ENCODE measurements around the gene MEFV. TPM values are rescaled to one million over a fixed set of nuclear protein-coding genes. Genes with fewer than 3 reads are reported as not detected.

Gene MEFV
- total and polyA plus RNA-seq, 2 of the 13 experiments (the other 11 are each of a cell fraction or from before 2014, with no cell fraction given): 0.22 TPM; not detected in 1

DNA sequence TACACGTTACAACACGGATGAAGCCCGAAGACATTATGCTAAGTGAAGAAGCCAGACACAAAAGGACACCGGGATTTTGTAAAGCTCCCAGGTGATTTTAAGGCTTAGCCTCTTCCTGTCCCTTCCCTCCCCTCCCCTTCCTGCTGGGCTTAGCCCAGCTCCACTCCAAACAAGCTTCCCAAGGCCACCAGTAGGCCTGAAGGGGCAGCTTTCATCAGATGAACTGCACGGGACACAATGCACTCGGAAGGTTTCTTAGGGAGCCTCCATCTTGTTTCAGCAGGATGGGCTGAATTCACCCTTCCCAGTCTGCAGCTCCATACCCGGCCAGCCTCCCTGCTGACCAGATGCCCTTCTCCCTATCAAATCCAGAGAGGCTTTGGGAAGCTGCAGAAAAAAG, 10.4 kb downstream of the MEFV start (continued):
- TF ChIP-seq ZZZ3 (CRISPR knock-in tag; IDR thresholded peaks at IDR 0.05; ENCODE audit: borderline replicate concordance) (no peak), MAFG (CRISPR knock-in tag; IDR thresholded peaks at IDR 0.05) (no peak), NFYC (CRISPR knock-in tag; IDR thresholded peaks at IDR 0.05) (no peak), HNF4A (CRISPR knock-in tag; IDR thresholded peaks at IDR 0.05) (peak; percentile 11; the same call in 1 of the 2 replicates), NR2F6 (IDR thresholded peaks at IDR 0.05) (no peak), NR2F6 (CRISPR knock-in tag; IDR thresholded peaks at IDR 0.05) (no peak), FOXC1 (CRISPR knock-in tag; IDR thresholded peaks at IDR 0.05; ENCODE audit: borderline replicate concordance) (no peak), ZNF747 (CRISPR knock-in tag; IDR thresholded peaks at IDR 0.05; ENCODE audit: borderline replicate concordance) (no peak), ELF1 (CRISPR knock-in tag; IDR thresholded peaks at IDR 0.05) (no peak), FOXA3 (CRISPR knock-in tag; IDR thresholded peaks at IDR 0.05) (no peak), HOXA3 (CRISPR knock-in tag; IDR thresholded peaks at IDR 0.05) (0 out of 2 replicates have a peak, but pooled peaks have one; percentile 28), YY1 (IDR thresholded peaks at IDR 0.05; ENCODE audit: insufficient read depth, insufficient replicate concordance, low read depth, low read length) (peak; percentile 59), CBX1 (IDR thresholded peaks at IDR 0.05; ENCODE audit: low read depth) (no peak)
- TF ChIP-seq, protein P1, sequence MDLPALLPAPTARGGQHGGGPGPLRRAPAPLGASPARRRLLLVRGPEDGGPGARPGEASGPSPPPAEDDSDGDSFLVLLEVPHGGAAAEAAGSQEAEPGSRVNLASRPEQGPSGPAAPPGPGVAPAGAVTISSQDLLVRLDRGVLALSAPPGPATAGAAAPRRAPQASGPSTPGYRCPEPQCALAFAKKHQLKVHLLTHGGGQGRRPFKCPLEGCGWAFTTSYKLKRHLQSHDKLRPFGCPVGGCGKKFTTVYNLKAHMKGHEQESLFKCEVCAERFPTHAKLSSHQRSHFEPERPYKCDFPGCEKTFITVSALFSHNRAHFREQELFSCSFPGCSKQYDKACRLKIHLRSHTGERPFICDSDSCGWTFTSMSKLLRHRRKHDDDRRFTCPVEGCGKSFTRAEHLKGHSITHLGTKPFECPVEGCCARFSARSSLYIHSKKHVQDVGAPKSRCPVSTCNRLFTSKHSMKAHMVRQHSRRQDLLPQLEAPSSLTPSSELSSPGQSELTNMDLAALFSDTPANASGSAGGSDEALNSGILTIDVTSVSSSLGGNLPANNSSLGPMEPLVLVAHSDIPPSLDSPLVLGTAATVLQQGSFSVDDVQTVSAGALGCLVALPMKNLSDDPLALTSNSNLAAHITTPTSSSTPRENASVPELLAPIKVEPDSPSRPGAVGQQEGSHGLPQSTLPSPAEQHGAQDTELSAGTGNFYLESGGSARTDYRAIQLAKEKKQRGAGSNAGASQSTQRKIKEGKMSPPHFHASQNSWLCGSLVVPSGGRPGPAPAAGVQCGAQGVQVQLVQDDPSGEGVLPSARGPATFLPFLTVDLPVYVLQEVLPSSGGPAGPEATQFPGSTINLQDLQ (CRISPR knock-in tag; IDR thresholded peaks at IDR 0.05): no peak
- TF ChIP-seq, protein P2, sequence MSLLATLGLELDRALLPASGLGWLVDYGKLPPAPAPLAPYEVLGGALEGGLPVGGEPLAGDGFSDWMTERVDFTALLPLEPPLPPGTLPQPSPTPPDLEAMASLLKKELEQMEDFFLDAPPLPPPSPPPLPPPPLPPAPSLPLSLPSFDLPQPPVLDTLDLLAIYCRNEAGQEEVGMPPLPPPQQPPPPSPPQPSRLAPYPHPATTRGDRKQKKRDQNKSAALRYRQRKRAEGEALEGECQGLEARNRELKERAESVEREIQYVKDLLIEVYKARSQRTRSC (CRISPR knock-in tag; IDR thresholded peaks at IDR 0.05; ENCODE audit: low read depth): no peak
- TF ChIP-seq, protein P3, sequence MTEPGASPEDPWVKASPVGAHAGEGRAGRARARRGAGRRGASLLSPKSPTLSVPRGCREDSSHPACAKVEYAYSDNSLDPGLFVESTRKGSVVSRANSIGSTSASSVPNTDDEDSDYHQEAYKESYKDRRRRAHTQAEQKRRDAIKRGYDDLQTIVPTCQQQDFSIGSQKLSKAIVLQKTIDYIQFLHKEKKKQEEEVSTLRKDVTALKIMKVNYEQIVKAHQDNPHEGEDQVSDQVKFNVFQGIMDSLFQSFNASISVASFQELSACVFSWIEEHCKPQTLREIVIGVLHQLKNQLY (CRISPR knock-in tag; IDR thresholded peaks at IDR 0.05): no peak
- TF ChIP-seq, protein P4, sequence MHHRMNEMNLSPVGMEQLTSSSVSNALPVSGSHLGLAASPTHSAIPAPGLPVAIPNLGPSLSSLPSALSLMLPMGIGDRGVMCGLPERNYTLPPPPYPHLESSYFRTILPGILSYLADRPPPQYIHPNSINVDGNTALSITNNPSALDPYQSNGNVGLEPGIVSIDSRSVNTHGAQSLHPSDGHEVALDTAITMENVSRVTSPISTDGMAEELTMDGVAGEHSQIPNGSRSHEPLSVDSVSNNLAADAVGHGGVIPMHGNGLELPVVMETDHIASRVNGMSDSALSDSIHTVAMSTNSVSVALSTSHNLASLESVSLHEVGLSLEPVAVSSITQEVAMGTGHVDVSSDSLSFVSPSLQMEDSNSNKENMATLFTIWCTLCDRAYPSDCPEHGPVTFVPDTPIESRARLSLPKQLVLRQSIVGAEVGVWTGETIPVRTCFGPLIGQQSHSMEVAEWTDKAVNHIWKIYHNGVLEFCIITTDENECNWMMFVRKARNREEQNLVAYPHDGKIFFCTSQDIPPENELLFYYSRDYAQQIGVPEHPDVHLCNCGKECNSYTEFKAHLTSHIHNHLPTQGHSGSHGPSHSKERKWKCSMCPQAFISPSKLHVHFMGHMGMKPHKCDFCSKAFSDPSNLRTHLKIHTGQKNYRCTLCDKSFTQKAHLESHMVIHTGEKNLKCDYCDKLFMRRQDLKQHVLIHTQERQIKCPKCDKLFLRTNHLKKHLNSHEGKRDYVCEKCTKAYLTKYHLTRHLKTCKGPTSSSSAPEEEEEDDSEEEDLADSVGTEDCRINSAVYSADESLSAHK (CRISPR knock-in tag; IDR thresholded peaks at IDR 0.05; ENCODE audit: borderline replicate concordance): no peak
- TF ChIP-seq, protein P5, sequence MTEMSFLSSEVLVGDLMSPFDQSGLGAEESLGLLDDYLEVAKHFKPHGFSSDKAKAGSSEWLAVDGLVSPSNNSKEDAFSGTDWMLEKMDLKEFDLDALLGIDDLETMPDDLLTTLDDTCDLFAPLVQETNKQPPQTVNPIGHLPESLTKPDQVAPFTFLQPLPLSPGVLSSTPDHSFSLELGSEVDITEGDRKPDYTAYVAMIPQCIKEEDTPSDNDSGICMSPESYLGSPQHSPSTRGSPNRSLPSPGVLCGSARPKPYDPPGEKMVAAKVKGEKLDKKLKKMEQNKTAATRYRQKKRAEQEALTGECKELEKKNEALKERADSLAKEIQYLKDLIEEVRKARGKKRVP (CRISPR knock-in tag; IDR thresholded peaks at IDR 0.05): peak in 1 of 2 experiments; percentile 43; a peak in 1 of 4 replicates
